NCI-H2171 treated with DMSO at 0.1 percent for 48 hours (cell line): ENCODE results near the gene EML1.

ENCODE experiments used
- DNase-seq: peaks from one replicate; lab custom pipeline; 2025; lab: John Stamatoyannopoulos, UW

The EML1 gene, protein sequence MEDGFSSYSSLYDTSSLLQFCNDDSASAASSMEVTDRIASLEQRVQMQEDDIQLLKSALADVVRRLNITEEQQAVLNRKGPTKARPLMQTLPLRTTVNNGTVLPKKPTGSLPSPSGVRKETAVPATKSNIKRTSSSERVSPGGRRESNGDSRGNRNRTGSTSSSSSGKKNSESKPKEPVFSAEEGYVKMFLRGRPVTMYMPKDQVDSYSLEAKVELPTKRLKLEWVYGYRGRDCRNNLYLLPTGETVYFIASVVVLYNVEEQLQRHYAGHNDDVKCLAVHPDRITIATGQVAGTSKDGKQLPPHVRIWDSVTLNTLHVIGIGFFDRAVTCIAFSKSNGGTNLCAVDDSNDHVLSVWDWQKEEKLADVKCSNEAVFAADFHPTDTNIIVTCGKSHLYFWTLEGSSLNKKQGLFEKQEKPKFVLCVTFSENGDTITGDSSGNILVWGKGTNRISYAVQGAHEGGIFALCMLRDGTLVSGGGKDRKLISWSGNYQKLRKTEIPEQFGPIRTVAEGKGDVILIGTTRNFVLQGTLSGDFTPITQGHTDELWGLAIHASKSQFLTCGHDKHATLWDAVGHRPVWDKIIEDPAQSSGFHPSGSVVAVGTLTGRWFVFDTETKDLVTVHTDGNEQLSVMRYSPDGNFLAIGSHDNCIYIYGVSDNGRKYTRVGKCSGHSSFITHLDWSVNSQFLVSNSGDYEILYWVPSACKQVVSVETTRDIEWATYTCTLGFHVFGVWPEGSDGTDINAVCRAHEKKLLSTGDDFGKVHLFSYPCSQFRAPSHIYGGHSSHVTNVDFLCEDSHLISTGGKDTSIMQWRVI

DNA sequence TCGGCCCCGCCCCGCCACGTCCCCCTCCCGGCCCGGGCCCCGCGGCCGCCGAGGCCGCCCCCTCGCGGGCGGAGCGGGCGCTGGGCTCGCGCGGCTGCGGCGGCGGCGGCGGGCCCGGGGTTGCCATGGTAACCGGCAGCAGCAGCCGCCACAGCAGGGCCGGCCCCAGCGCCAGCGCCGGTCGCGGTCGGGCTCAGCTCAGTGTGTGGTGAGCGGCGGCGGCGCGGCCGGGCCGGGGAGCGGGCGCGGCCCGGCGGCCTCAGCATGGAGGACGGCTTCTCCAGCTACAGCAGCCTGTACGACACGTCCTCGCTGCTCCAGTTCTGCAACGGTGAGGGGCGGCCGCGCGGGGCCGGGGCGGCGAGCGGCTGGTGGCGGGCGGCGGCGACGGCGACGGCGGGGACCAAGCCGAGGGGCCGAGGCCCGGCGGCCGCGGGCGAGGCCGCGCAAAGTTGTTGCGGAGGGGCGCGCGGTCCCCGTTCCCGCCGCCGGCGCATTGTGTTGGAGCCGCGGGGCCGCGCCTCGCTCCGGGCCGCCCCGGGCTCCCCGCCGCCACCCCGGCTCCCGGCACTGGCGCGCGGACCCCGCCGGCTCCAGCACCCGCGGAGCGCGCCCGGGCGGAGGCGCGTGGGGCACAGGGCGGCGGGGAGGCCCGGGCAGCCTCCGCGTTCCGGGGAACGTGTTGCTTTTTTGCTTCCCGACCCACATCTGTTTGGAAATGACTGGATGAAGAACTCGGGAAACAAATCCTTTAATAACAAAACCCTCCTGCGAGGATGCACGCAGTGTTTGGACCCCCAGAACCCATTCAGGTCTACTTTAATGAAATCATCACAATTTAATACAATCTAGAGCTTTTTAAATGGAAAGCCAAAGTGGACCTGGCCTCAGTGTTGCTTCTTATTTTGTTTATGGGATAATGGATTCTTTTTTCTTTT lies at the start of gene EML1:
TSS of gene EML1 (plus strand) at position 201 of the 938 bp plus-strand sequence. CDS start at position 265, 64 bp downstream.
- DNase-seq = peak; percentile 77

DNA sequence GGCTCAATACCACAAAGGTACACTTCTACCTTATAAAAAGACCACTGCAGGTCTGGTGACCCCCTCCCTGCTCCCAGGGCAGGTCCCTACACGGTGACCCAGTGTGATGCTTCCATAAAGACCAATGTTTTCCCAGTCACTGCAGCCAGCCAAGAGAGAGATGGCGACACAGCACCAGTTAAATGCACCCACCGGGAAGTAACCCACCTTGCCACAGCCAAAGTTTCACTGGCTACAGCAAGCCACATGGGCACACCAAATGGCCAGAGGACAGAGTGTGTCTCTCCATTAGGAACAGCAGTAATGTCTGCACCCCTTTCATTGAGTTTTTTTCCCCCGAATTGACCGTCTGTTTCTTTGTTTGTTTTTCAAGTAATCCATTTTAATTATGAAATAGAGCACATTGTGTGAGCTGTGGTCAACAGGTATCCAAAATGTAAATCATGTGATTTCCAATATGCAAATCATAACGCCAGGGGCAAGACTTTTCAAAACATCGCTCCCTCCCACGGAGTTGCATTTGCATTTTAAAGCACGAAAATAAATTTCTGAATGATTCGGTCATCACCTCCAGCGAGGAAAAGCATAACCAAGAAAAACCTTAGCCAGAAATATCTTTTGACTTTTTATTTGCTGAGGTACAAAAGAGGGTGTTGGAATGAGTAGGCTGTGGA lies 48.9 kb upstream of the EML1 start:
- DNase-seq = no peak

DNA sequence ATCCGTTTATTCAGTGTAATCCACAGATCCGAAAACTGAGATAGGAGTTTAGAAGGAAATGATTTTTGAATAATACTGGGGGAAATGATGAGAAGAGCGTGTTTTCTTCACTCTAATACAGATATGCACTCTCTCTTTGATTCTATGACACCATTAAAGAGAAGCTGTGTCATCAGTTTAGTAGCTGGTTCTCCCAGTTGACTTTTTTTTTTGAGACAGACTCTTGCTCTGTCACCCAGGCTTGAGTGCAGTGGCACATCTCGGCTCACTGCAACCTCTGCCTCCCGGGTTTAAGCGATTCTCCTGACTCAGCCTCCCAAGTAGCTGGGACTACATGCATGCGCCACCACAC lies 48.4 kb upstream of the EML1 start:
- no peak for DNase-seq

- no peak for DNase-seq
Observed at GRCh38 chr14:99745307-99745951, 47.8 kb upstream of the EML1 start.

DNA sequence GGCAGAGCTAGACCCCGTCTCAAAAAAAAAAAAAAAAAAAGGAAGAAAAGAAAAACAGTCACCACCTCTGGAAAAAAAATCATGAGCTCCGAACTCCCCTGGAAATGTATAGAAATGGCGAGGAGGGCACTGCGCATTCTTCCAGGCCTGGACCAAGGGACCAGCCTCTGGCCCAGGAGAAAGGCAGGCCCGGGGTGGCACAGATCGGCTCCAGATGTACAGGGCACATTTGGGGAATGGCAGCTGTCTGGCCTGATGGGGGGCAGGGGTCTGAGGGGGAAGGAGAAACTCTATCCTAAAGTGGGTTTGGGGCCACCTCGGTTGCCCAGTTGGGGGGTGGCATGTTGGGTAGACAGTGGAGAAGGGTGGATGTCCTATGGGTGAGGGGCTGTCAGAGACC lies 46.0 kb upstream of the EML1 start:
- peak; percentile 32 for DNase-seq

- DNase-seq = no peak
Observed at GRCh38 chr14:99747582-99748330, 45.5 kb upstream of the EML1 start.

- DNase-seq = no peak
Observed at GRCh38 chr14:99748529-99748928, 44.7 kb upstream of the EML1 start.

DNA sequence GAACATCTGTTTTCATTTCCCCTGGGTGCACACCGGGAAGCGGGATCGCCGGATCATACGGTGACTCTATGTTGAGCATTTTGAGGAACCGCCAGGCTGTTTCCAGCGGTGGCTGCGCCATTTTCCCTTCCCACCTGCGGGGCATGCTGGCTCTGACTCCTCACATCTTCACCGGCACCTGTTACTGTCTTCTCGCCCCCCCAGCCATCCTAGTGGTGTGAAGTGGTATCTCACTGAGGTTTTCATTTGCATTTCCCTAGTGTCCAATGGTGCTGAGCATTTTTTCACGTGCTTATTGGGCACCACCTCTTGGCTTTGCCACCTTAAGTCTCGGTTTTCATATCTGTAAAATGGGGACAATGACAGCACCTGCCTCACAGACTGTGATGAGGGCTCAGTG lies 44.1 kb upstream of the EML1 start:
- DNase-seq = peak; percentile 56

DNA sequence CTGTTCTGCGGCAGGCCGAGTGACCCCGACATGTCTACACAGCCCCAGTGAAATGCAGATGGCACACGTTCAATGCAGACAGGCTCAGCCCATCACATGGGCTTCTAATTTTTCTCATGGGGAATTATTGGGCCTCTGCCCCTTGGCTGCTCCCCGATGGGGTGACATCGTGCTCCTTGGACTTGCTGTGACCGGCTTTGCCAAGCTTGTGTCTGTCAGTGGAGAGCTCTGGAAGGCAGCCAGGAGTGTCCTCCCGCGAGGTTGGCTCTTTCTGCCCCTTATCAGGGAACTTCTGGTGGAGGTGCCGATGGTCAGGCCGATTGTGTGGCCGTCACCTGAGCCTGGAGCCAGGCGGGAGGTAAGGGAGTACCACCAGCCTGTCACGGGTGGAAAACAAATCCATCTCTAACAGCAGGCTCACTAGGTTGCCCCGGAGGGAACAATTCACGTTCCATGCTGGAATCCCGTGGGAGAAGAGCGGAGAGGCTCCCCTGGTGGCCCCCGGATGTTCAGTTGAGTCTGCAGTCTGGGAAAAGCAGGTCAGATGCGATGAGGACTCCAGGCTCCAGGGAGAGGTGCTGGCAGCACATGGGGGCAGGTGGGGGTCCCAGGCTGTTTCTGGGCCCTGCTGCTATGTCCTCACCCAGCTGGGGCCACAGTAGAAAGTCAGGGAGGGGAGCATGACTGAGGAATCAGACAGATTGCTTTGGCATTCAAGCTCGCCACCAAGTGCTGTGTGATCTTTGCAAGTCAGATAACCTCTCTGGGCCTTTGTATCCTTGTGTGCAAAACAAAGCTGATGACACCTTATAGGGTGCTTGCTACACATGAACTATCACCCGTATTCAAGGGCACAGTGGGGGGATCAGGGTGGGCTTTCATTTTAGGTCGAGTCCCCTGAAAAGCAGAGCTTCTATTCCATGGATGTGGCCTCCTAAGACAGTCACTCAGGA lies 43.2 kb upstream of the EML1 start:
- DNase-seq = no peak

DNA sequence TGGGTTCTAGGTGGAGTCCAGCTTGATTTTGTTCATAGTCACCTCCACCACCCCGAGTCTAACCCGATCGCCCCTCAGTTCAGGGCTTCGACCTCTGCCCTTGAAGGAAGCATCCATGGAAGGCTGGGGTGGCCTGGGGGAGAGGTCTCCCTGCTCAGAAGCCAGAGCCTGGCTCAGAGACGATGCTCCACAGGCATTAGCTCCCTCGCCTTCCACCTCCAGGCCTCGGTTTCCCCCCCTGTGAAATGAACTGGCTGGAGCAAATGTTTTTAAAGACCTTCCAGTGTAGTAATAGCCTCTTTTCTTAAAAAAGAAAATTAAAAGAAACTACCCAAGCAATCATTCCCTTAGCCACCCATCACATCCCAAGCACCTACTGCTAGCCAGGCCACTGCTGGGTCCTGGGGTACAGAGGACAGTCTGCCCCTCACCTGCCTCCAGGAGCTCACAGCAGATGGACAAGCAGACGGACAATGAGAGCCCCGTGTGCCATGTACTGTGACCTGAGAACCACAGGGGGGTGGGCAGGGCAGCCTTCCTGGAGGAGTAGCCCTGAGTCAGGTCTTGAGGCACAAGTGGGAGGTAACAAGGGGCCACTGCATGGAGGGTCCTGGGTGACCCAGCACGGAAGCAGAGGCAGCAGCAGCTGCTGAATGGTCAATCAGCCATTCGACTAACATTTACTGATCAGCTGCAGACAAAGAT lies 42.3 kb upstream of the EML1 start:
- DNase-seq = no peak

DNA sequence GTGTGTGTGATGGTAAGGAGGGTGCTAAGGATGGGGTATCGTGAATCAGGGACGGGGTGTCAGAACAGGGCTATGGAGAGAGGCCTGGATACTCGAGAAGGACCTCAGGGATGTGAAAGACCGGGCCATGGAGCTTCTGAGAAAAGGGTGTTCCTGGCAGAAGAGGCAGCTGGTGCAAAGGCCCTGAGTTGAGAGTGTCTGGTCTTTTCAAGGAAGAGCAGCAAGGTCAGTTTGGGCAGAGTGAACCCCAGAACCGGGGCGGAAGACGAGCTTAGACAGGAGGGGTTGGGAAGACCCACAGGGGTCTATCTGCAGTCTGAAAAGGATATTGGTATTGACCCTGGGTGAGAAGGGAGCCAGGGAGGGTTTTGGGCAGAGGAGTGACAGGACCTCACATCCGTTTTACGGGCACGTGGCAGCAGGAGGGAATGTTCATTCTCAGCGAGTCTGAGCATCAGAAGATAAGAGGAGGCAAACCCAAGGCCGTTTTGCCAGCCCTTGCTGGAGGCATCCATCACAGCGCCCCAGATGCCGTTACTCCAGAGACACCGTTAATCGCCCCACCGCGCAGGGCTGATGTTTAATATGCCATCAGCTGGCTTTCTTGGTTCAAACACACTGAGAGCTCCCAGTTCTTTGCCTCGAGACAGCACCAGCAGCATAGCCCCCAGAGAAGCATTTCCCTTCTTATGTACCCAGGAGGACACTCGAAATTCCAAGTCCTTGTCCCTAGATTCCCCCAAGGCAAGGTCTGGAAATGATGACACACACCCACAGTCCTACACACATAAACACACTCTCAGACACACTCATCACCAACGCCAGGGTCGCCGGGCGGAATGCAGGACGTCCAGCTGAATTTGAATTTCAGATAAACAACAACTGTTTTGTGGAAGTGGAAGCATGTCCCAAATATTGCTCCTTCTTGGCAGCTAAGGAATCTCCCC lies 41.4 kb upstream of the EML1 start:
- no peak for DNase-seq

DNA sequence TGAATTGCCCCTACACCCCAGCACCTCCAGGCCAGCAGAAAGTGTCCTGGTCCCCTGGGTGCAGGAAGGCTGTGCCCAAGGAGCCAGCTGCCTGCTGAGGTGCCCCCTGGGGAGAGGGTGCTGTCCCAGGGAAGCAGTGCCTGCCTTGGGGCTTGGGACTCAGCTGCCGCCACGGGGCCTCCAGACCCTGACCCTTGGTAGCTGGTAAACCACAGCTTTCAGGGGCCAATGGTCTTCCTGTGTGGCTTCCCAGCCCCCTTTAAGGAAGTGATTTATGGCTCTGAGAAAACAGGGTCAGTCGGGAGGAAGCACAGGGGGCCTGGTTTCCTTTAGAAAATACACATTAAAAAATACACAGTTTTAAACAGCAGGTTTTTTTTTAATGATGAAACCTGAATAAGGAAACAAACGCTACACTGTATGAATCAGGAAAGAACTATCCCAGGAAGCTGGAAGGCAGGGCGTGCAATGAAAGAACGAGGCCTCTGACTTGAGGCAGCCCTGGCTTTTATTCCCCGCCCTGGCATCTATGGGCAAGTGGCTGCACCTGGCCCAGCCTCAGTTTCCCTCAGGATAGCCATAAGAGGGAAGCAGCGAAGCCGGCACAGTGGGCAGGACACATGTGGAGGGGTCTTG lies 40.6 kb upstream of the EML1 start:
- no peak for DNase-seq

- DNase-seq = no peak
Observed at GRCh38 chr14:99753225-99754140, 39.7 kb upstream of the EML1 start.

- DNase-seq = peak; percentile 30
Observed at GRCh38 chr14:99754141-99755067, 38.8 kb upstream of the EML1 start.

DNA sequence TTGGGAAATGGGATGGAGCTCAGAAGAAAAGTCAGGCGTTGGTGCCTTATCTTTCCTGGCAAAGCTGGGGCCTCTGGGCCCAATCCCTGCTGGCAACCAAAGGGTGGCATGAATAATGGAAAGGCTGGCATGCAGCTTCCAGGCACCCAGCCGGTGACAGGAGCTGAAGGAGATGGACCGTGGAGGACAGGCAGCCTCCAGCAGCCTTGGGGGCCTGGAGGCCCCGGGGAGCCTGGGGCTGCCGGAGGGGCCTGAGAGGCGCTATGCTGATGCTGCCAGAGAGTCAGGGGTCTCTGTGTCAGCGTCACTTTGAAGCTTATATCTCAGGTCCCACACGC lies 38.2 kb upstream of the EML1 start:
- no peak for DNase-seq
